ENCODE results near the gene RIN3. TPM values are rescaled to one million over a fixed set of nuclear protein-coding genes. Genes with fewer than 3 reads are reported as not detected.

Gene RIN3
- total RNA-seq, 4 donors from 2014 or later, result 6.2 to 29.8 (median 12.2) TPM

GRCh38 chr14:92630367-92630766, 116.8 kb downstream of the RIN3 start:
- DNase-seq, result no peak
- H3K27me3 ChIP-seq, result no peaks in the 10 kb centered on the region
- intact Hi-C loops (cut with DNase I; ENCODE audit: low total_unique reads), result no loop called here
- TF ChIP-seq, protein P1, sequence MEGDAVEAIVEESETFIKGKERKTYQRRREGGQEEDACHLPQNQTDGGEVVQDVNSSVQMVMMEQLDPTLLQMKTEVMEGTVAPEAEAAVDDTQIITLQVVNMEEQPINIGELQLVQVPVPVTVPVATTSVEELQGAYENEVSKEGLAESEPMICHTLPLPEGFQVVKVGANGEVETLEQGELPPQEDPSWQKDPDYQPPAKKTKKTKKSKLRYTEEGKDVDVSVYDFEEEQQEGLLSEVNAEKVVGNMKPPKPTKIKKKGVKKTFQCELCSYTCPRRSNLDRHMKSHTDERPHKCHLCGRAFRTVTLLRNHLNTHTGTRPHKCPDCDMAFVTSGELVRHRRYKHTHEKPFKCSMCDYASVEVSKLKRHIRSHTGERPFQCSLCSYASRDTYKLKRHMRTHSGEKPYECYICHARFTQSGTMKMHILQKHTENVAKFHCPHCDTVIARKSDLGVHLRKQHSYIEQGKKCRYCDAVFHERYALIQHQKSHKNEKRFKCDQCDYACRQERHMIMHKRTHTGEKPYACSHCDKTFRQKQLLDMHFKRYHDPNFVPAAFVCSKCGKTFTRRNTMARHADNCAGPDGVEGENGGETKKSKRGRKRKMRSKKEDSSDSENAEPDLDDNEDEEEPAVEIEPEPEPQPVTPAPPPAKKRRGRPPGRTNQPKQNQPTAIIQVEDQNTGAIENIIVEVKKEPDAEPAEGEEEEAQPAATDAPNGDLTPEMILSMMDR (IDR thresholded peaks at IDR 0.05), result no peak
- TF ChIP-seq POLR2A (IDR thresholded peaks at IDR 0.05), result no peak
- no peaks in the 10 kb centered on the region for H3K36me3 ChIP-seq
- H3K27ac ChIP-seq, result no peak overlapping the region
- peaks cover 4 to 6% of the 10 kb centered on the region in 2 donors for H3K4me1 ChIP-seq
- H3K9me3 ChIP-seq, result no peaks in the 10 kb centered on the region
- no peak overlapping the region for H3K4me3 ChIP-seq

DNA sequence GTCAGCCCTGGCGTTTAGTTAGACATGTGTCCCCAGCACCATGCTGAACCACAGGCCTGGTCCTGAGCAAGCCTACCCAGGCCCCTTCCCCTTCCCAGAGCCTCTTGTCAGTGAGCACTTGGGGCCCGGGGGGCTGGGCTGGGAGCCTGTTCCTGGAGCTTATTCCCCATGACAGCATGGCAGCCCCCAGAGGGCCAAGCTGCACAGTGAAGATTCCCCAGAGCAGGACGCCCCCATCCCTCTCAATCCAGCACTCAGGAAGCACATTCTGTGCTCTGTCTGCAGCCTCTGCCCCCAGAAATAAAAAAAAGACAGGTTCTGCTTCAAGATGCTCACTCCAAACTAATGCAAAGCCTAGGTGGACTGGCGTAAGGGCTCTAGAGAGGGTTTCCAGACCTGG, 117.5 kb downstream of the RIN3 start:
- Histone ChIP-seq H3K4me3 (no peak overlapping the region), H3K36me3 (no peaks in the 10 kb centered on the region), H3K9me3 (no peaks in the 10 kb centered on the region), H3K4me1 (peaks cover 0 to under 1% of the 10 kb centered on the region in 2 donors), H3K27ac (peak overlapping the region in 1 of 2 donors; percentile 22), H3K27me3 (no peaks in the 10 kb centered on the region)
- intact Hi-C loops (cut with DNase I; ENCODE audit: low total_unique reads), result no loop called here
- TF ChIP-seq, protein P1 (IDR thresholded peaks at IDR 0.05), result no peak
- no peak for TF ChIP-seq POLR2A (IDR thresholded peaks at IDR 0.05)
- DNase-seq, result no peak

- Histone ChIP-seq H3K27me3 (no peaks in the 10 kb centered on the region), H3K9me3 (no peaks in the 10 kb centered on the region), H3K4me1 (no peaks in the 10 kb centered on the region), H3K27ac (no peak overlapping the region), H3K36me3 (no peaks in the 10 kb centered on the region), H3K4me3 (no peak overlapping the region)
- TF ChIP-seq, protein P1 (IDR thresholded peaks at IDR 0.05), result no peak
- no peak for TF ChIP-seq POLR2A (IDR thresholded peaks at IDR 0.05)
- intact Hi-C loops (cut with DNase I; ENCODE audit: low total_unique reads), result no loop called here
- DNase-seq, result no peak
These were observed 119.1 kb downstream of the RIN3 start for GRCh38 chr14:92632546-92633273.

- no peaks in the 10 kb centered on the region for H3K9me3 ChIP-seq
- H3K4me1 ChIP-seq, result no peaks in the 10 kb centered on the region
- H3K36me3 ChIP-seq, result no peaks in the 10 kb centered on the region
- intact Hi-C loops (cut with DNase I; ENCODE audit: low total_unique reads), result no loop called here
- H3K27me3 ChIP-seq, result no peaks in the 10 kb centered on the region
- TF ChIP-seq, protein P1 (IDR thresholded peaks at IDR 0.05), result no peak
- no peak for TF ChIP-seq POLR2A (IDR thresholded peaks at IDR 0.05)
- H3K27ac ChIP-seq, result no peak overlapping the region
- no peak overlapping the region for H3K4me3 ChIP-seq
- no peak for DNase-seq
These were observed 119.7 kb downstream of the RIN3 start for GRCh38 chr14:92633274-92633616.

DNA sequence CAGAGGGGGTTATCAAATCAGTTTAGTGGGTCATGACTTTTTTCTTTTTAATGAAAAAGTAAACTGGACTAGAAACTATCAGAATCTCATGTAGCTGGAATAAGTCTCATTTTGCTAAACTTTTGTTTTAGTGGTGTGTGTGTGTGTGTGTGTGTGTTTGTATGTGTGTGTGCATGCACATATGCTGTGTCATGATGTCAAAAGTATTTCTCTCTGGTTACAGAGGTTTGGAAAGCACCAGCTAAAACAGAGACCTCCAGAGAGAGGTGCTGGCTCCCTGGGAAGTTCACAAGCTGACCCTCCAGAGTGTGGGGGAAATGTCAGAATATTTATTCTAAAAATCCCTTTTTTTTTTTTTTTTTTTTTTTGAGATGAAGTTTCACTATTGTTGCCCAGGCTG, 120.1 kb downstream of the RIN3 start:
- Histone ChIP-seq H3K27me3 (no peaks in the 10 kb centered on the region), H3K4me1 (no peaks in the 10 kb centered on the region), H3K9me3 (no peaks in the 10 kb centered on the region), H3K4me3 (no peak overlapping the region), H3K27ac (no peak overlapping the region), H3K36me3 (no peaks in the 10 kb centered on the region)
- no peak for TF ChIP-seq POLR2A (IDR thresholded peaks at IDR 0.05)
- TF ChIP-seq, protein P1 (IDR thresholded peaks at IDR 0.05), result no peak
- intact Hi-C loops (cut with DNase I; ENCODE audit: low total_unique reads), result no loop called here
- DNase-seq, result no peak
